Measurements from ENCODE around the gene IFNAR1.

GRCh38 chr21:33278721-33279120 is 46.0 kb upstream of the IFNAR1 start:
- TF ChIP-seq EZH2 (IDR thresholded peaks at IDR 0.05; ENCODE audit: low read depth, unreplicated experiment), result no peak
- TF ChIP-seq CTCF (conservative IDR thresholded peaks at IDR 0.05; ENCODE audit: low read depth in 2 of 2), result no peak
- TF ChIP-seq EZH2phosphoT487 (IDR thresholded peaks at IDR 0.05; ENCODE audit: unreplicated experiment), result no peak
- TF ChIP-seq POLR2AphosphoS5 (IDR thresholded peaks at IDR 0.05; ENCODE audit: low read depth), result no peak
- TF ChIP-seq REST (IDR thresholded peaks at IDR 0.05; ENCODE audit: unreplicated experiment), result no peak
- TF ChIP-seq ZNF331 (CRISPR knock-in tag; IDR thresholded peaks at IDR 0.05; ENCODE audit: low read depth), result no peak
- no peak for TF ChIP-seq ETS1 (IDR thresholded peaks at IDR 0.05)
- TF ChIP-seq CREB1 (CRISPR knock-in tag; IDR thresholded peaks at IDR 0.05; ENCODE audit: low read depth), result no peak
- no peak for TF ChIP-seq ZNF462 (CRISPR knock-in tag; IDR thresholded peaks at IDR 0.05)
- no peak for TF ChIP-seq STAT1 (IDR thresholded peaks at IDR 0.05; ENCODE audit: unreplicated experiment)
